Suprapubic skin (tissue), 4 donors: ENCODE data around the gene HLCS.

Source experiments
- EP300 ChIP-seq: sonication (generic); formaldehyde crosslinking; IDR thresholded peaks from one replicate; pipeline ENCODE4 v1.6.1; 2017; ENCODE audit warnings: antibody characterized with exemption
- POLR2A ChIP-seq, 2 donors: fragments of 450-650 bp; IDR thresholded peaks; one replicate each; pipeline ENCODE4 v1.6.1; 2017; ENCODE audit warnings: antibody characterized with exemption in 2 of 2, mild to moderate bottlenecking in 2 of 2, moderate library complexity in 2 of 2
- POLR2AphosphoS5 ChIP-seq, 3 donors: sonication (generic); formaldehyde crosslinking; IDR thresholded peaks; one replicate each; pipeline ENCODE4 v1.6.1; 2017; ENCODE audit warnings: antibody characterized with exemption in 3 of 3
- TF ChIP-seq, protein P1 (sequence below), 2 donors: fragments of 200-600 bp in 1 of 2; fragments of 450-650 bp in 1 of 2; sonication (generic) in 1 of 2; IDR thresholded peaks; one replicate each; pipeline ENCODE4 v1.5.1; 2016 to 2019; ENCODE audit warnings: antibody characterized with exemption in 2 of 2, mild to moderate bottlenecking in 1 of 2, moderate library complexity in 1 of 2

- TF ChIP-seq, protein P1, sequence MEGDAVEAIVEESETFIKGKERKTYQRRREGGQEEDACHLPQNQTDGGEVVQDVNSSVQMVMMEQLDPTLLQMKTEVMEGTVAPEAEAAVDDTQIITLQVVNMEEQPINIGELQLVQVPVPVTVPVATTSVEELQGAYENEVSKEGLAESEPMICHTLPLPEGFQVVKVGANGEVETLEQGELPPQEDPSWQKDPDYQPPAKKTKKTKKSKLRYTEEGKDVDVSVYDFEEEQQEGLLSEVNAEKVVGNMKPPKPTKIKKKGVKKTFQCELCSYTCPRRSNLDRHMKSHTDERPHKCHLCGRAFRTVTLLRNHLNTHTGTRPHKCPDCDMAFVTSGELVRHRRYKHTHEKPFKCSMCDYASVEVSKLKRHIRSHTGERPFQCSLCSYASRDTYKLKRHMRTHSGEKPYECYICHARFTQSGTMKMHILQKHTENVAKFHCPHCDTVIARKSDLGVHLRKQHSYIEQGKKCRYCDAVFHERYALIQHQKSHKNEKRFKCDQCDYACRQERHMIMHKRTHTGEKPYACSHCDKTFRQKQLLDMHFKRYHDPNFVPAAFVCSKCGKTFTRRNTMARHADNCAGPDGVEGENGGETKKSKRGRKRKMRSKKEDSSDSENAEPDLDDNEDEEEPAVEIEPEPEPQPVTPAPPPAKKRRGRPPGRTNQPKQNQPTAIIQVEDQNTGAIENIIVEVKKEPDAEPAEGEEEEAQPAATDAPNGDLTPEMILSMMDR (IDR thresholded peaks at IDR 0.05), result no peak
- TF ChIP-seq POLR2A (IDR thresholded peaks at IDR 0.05) (no peak), EP300 (no peak), POLR2AphosphoS5 (IDR thresholded peaks at IDR 0.05) (no peak)
Measured at GRCh38 chr21:36928960-36929359, 37.5 kb downstream of the HLCS start.
